Fibroblast of villous mesenchyme (primary cell): ENCODE data around the gene SNX1. TPM values are rescaled to one million over a fixed set of nuclear protein-coding genes. Genes with fewer than 3 reads are reported as not detected.
A peak's percentile ranks its signal among the peaks of the same experiment; 100 is the strongest.

Experiments used
- DNase-seq: peaks from one replicate; pipeline ENCODE4 v3.0.0-alpha.2; 2010; ENCODE audit warnings: low read depth
- H3K4me3 ChIP-seq: 2 replicates; pipeline ENCODE4 v1.5.1; 2011; ENCODE audit warnings: low read depth, mild to moderate bottlenecking, low read length
- total RNA-seq: library from RNA; depleted of rRNA; stranded (reverse); fragments of >200 nt; gene quantifications from 2 replicates; pipeline ENCODE4 v1.2.3, GENCODE V29; 2012
- TF ChIP-seq, protein P1 (sequence below): IDR thresholded peaks from 2 replicates; pipeline ENCODE4 v1.5.1; 2012; ENCODE audit warnings: low read depth, mild to moderate bottlenecking, low read length; ENCODE audit not compliant: insufficient read depth

Gene SNX1
- total RNA-seq, 1 donor, result 42.7 TPM

DNA sequence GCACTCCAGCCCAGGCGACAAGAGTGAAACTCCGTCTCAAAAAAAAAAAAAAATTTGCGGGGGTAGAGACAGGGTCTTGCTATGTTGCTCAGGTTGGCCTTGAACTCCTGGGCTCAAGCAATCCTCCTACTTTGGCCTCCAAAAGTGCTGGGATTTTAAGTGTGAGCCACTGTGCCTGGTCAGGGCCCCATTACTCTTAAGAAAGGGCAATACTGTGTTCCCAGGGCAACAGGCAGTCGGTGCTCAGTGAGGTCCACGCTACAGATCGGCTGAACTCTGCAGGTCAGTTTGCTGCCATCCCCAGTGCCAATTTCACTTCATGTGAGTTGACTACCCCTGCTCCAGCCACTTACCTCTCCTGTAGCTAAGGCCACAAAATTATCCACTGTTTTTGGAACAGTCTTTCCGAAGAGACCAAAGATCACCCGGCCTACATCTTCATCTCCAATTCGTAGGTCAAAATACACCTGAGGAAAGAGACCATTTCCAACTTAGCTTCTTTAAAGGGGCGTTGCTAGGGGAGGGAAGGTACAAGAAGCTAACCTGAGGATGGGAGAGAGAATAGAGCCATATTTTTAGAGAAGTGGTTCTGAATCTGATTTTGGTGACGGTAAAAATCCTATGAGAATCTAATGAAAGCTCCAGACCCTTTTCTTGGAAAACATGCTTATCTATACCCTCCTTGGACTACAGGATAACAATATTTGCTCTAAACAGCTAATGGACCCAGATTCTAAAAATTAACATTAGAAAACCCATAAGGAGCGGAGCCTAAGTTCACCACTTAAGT lies 66.1 kb downstream of the SNX1 start:
- TF ChIP-seq, protein P1, sequence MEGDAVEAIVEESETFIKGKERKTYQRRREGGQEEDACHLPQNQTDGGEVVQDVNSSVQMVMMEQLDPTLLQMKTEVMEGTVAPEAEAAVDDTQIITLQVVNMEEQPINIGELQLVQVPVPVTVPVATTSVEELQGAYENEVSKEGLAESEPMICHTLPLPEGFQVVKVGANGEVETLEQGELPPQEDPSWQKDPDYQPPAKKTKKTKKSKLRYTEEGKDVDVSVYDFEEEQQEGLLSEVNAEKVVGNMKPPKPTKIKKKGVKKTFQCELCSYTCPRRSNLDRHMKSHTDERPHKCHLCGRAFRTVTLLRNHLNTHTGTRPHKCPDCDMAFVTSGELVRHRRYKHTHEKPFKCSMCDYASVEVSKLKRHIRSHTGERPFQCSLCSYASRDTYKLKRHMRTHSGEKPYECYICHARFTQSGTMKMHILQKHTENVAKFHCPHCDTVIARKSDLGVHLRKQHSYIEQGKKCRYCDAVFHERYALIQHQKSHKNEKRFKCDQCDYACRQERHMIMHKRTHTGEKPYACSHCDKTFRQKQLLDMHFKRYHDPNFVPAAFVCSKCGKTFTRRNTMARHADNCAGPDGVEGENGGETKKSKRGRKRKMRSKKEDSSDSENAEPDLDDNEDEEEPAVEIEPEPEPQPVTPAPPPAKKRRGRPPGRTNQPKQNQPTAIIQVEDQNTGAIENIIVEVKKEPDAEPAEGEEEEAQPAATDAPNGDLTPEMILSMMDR, result no peak
- H3K4me3 ChIP-seq, result peak overlapping the region; percentile 91
- DNase-seq, result no peak

DNA sequence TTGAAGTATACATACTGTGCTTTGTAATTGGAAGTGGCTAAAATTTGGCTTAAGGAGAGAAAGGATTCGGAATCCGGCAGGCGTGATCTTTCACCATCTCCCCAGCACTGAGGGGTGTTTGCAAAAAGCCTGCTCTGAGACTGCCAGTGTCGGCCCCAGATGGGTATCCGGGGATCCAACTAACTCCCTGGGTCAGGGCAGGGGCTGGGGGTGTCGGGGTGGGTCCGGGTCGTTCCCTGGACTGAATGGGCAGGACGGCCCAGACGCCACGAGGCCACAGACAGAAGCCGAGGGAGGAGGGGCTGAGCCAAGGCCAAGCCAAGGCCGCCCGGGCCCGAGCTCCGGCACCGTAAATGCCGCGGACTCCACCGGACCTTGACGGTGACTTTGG lies 66.7 kb downstream of the SNX1 start:
- H3K4me3 ChIP-seq, result peak overlapping the region; percentile 91
- TF ChIP-seq, protein P1, result no peak
- no peak for DNase-seq

DNA sequence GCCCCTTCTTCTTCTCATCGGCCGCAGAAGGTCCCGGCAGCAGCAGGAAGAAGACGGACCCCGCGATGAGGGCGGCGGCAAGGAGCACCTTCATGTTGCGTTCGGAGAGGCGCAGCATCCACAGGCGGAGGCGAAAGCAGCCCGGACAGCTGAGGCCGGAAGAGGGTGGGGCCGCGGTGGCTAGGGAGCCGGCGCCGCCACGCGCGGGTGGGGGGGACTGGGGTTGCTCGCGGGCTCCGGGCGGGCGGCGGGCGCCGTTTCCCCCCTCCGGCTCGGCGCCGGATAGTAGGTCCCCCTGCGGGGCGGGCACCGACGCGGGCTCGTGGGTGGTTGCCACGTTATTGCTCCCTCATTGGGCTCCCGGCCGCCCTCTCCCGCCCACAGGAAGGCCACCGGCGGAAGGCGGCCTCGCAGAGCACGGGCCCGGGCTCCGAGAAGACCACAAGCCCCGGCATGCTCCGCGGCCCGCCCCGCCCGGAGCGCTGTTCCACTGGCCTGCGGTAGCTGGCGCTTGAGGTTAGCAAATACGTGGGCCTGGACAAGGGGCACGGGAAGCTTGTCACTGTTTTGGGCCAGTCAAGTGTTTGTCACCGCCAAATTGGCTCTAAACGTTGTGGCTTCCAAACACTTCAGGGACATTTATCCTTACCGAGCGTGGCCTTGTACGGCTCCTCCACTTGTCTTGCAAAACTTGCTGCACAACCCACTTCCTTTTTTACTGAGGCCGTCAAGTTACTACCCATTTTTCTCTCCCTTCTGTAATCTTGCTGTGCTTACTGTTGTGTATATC lies 67.3 kb downstream of the SNX1 start, which contains the start of gene PPIB:
Gene PPIB, minus strand, starts transcription at position 154 of the 790 bp plus-strand sequence. Its CDS starts 36 bp downstream, at position 118.
- peak; percentile 98 for DNase-seq
- TF ChIP-seq, protein P1, result peak; percentile 21
- peak within 1 kb of the TSS; percentile 91 for H3K4me3 ChIP-seq

DNA sequence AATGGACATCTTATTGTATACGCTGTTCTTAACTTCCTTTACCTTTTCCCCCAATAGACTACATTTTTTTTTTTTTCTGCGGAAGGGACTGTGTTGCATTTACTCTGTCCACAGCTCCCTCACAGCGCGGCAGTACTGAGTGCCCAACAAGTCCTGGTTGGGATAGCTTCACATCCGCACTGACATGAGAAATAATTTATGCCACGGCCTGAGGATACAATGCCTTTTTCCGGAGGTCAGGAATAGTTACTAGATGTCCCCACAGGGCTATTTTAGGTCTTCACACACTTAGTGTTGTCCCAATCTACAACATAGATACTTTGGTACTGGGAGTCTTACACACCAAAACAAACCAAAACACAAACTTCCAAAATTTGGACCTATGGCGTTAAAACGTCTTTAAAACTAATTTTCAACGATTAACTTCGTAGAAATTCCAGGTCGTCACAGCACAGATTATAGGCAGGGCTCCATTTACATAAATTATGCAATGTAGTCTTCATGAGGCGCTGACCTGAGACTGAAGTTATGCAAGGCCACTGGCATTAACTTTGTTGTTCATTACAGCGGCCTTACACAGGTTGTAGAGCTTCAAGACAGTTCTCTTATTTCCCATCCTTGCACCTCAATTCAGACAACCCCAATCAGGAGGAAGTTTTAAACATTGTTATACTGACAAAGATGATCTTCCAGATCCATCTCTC lies 68.0 kb downstream of the SNX1 start:
- DNase-seq, result peak; percentile 68
- peak overlapping the region; percentile 45 for H3K4me3 ChIP-seq
- TF ChIP-seq, protein P1, result no peak

DNA sequence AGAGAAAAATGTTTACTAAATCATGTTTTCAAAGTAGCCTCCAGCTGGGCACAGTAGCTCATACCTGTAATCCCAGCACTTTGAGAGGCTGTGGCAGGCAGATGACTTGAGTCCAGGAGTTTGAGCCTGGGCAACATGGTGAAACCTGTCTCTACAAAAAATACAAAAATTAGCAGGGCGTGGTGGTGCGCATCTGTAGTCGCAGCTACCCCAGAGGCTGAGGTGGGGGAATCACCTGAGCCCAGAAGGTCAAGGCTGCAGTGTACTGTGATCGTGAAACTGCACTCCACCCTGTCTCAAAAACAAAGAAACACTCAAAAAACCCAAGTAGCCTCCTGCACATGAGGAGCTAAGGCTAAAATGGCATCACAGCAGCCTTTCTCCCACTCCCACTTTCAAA lies 68.7 kb downstream of the SNX1 start:
- no peak overlapping the region for H3K4me3 ChIP-seq
- TF ChIP-seq, protein P1, result no peak
- DNase-seq, result no peak

DNA sequence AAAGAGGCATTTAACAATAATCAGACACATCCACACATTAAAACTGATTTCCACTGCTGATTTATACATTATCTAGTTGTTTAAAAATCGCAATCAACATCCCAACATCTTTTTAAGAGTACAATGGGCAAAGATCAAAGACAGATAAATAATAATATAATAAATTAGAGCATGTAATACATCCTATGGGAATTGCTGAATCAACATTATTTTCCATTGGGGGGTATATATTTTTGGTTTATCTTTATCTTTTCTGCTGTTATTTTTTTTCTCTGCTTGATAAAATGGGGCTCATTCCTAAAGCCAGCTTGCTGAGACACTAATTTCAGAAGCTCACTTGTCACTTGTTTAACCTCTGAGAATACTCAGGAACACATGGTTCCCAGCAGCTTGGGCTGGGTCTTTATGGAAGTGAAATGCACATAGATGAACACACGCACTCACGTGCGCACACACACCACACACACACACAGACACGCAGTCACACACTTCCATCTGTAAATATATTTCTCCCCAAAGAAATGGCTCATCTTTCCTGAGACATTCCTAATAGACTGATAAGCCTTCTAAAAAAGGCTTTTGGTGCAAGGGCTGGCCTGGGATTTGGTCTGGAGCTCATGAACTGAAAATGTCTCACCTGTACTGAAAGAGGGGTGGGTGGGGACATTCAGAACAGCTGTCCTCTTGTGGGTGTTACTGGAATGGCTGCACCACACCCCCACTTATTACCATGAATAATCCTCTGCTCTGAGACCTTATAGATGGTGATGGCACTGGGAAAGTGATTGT lies 70.5 kb downstream of the SNX1 start:
- TF ChIP-seq, protein P1, result no peak
- DNase-seq, result no peak
- H3K4me3 ChIP-seq, result no peak overlapping the region
